ENCODE results near the gene TP53BP1.
A peak's percentile ranks its signal among the peaks of the same experiment; 100 is the strongest.

Gene TP53BP1

GRCh38 chr15:43519196-43519595, 26.2 kb upstream of the TP53BP1 start:
- intact Hi-C loops (cut with DNase I) = loop anchor here (10.0 kb wide), 1 partner anchor 1244 kb away; the partner anchor contains the start of genes GANC and TMEM87A
- peak in 3 of 10 donors; percentile 55 to 96 (median 60) for DNase-seq

DNA sequence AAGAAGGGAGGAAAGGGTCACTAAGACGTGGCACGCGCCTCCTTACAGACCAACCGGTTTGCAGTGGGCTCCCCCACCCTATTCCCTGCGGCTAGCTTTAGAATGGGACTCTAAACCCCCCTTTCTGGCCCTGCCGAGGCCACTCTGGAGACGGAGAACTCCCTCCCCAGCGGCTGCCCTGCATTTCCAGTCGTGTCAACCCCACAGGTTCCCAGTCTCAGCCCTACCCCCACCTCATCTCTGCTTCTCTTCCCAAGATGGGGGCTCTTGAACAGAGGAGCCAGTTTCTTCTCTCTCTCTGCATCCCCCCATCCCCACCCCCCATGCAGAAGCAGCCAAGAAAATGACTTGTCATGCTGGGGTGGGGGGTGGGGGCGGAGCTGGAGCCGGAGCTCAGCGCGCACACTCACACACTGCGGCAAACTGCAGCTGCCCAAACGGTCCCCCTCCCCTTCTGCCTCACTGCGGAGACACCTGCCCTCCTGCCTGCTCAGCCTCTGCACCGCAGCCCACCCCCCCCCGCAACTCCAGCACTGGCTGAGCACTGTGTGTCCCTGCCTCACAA, 25.3 kb upstream of the TP53BP1 start:
- intact Hi-C loops (cut with DNase I) = loop anchor here (10.0 kb wide), 1 partner anchor 1243 kb away; the partner anchor contains the start of genes GANC and TMEM87A
- peak; percentile 66 to 96 (median 74) for DNase-seq

- intact Hi-C loops (cut with DNase I) = loop anchor here (10.0 kb wide), 1 partner anchor 1243 kb away; the partner anchor contains the start of genes GANC and TMEM87A
Observed at GRCh38 chr15:43517354-43518196, 24.6 kb upstream of the TP53BP1 start, which contains the start of gene MAP1A. TSS of gene MAP1A (plus strand) at chr15:43517608. CDS start at chr15:43521474, 3,866 bp downstream.

GRCh38 chr15:43516801-43517353, 23.9 kb upstream of the TP53BP1 start:
- DNase-seq = peak in 1 of 10 donors; percentile 61
- intact Hi-C loops (cut with DNase I) = loop anchor here (10.0 kb wide), 1 partner anchor 1242 kb away; the partner anchor contains the start of genes GANC and TMEM87A

More at GRCh38 chr15:43517354-43518196, 24.6 kb upstream of the TP53BP1 start, which contains the start of gene MAP1A:
- DNase-seq = peak; percentile 55 to 96 (median 73)

- no peak for DNase-seq
- intact Hi-C loops (cut with DNase I) = loop anchor here (10.0 kb wide), 1 partner anchor 1241 kb away; the partner anchor contains the start of genes GANC and TMEM87A
Observed at GRCh38 chr15:43516185-43516584, 23.2 kb upstream of the TP53BP1 start.

GRCh38 chr15:43515741-43516140, 22.8 kb upstream of the TP53BP1 start:
- no peak for DNase-seq
- intact Hi-C loops (cut with DNase I) = loop anchor here (2.0 to 10.0 kb wide), 2 partner anchors 75 to 1241 kb away; partner anchors contain the start of genes GANC and TMEM87A

GRCh38 chr15:43514241-43515057, 21.5 kb upstream of the TP53BP1 start:
- intact Hi-C loops (cut with DNase I) = loop anchor here (2.0 to 10.0 kb wide), 2 partner anchors 74 to 1240 kb away; partner anchors contain the start of genes GANC and TMEM87A
- peak in 9 of 10 donors; percentile 66 to 97 (median 77) for DNase-seq

- intact Hi-C loops (cut with DNase I) = loop anchor here (10.0 kb wide), 1 partner anchor 1239 kb away; the partner anchor contains the start of genes GANC and TMEM87A
Observed at GRCh38 chr15:43513550-43513949, 20.6 kb upstream of the TP53BP1 start.

GRCh38 chr15:43511012-43511885, 18.3 kb upstream of the TP53BP1 start:
- intact Hi-C loops (cut with DNase I) = loop anchor here (2.0 to 10.0 kb wide), 2 partner anchors 18 to 1236 kb away; partner anchors contain the start of genes GANC, TMEM87A and TP53BP1
- peak in 7 of 10 donors; percentile 53 to 94 (median 79) for DNase-seq

More at GRCh38 chr15:43513550-43513949, 20.6 kb upstream of the TP53BP1 start:
- DNase-seq = no peak

DNA sequence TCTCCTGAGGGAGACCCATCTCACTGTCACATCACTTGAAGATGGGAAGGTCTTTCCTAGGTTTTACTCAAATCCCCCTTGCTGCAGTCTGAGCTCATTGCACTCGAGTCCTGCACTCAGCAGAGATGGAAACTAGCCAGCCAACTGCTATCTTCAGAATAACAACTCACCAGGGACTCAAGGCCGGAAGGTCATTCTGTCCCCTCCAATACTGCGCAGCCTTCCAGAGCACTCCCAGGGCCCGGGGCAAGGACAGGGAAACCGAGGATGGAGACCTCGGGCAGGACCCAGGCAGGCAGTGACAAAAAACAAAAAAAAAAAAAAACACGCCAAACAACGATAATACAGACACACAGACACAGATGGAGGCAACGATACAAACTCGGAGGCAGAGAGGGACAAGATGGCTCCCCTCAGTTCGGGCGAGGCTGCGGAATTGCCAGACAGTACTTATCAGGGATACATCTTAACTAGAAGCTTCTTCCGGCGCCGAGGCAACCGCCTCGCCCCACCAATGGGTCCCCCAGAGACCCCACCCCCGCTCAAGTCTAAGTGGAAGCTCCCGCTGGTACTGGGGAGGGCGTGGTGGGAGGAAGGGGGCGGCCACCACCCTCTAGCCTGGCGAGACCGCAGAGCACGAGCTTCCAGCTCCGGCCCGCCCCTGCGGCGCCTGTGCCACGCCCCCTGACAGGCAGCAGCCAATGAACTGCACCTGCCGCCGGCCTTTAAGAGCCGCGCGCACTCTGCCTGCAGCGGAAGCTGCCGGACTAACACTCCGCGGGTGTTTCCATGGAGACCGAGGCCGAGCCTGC, 17.4 kb upstream of the TP53BP1 start:
- intact Hi-C loops (cut with DNase I) = loop anchor here (2.0 to 10.0 kb wide), 2 partner anchors 18 to 1236 kb away; partner anchors contain the start of genes GANC, TMEM87A and TP53BP1
- peak; percentile 96 to 100 (median 99) for DNase-seq

GRCh38 chr15:43509660-43510199, 16.8 kb upstream of the TP53BP1 start:
- intact Hi-C loops (cut with DNase I) = loop anchor here (2.0 to 10.0 kb wide), 2 partner anchors 17 to 1235 kb away; partner anchors contain the start of genes GANC, TMEM87A and TP53BP1
- DNase-seq = peak in 3 of 10 donors; percentile 56 to 89 (median 81)

GRCh38 chr15:43508991-43509659, 16.2 kb upstream of the TP53BP1 start:
- no peak for DNase-seq
- intact Hi-C loops (cut with DNase I) = no loop called here

DNA sequence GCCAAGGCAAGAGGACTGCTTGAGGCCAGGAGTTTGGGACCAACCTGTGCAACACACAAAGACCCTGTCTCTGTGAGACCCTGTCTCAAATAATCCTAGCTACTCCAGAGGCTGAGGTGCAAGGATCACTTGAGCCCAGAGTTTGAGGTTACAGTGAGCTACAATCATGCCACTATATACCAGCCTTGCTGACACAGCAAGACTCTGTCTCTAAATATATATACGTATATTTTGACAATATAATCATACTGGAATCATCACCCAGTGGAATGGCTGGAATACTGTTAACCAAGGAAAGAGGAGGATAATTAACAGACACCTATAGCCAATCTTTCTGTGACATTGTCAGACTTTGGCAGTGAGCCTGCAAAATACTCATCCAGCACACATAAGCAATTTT, 15.5 kb upstream of the TP53BP1 start:
- DNase-seq = no peak
- intact Hi-C loops (cut with DNase I) = no loop called here

DNA sequence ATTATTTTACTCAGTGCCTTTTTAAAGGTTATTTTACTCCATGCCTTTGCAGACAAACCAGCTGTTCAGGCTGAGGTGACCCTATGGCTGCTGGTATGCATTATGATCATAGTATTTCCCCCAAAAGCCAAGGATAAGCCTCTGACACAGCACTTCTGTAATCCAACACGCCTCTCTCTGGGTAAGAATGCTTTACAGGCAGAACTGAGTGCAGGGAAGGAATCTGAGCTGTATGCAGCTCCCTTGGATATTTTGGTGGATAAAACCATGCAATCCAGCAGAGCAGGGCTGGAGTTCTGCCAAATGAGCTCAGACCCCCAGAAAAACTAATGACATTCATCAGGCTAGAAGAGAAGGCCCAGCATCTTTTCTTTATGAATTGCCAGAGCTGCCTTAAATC, 12.8 kb upstream of the TP53BP1 start:
- DNase-seq = no peak
- intact Hi-C loops (cut with DNase I) = no loop called here

- intact Hi-C loops (cut with DNase I) = no loop called here
- DNase-seq = no peak
Observed at GRCh38 chr15:43499635-43500034, 6.7 kb upstream of the TP53BP1 start.

- no peak for DNase-seq
Observed at GRCh38 chr15:43498990-43499389, 6.0 kb upstream of the TP53BP1 start.

More at GRCh38 chr15:43498990-43499389, 6.0 kb upstream of the TP53BP1 start:
- intact Hi-C loops (cut with DNase I) = no loop called here
